Osteoblast (primary cell): ENCODE measurements around the gene CNST. TPM values are rescaled to one million over a fixed set of nuclear protein-coding genes. Genes with fewer than 3 reads are reported as not detected.

Experiments used
- DNase-seq: peaks from one replicate; pipeline ENCODE4 v3.0.0; 2011; ENCODE audit warnings: low spot score, mixed read lengths; ENCODE audit not compliant: insufficient read length; ENCODE audit errors: missing footprints
- H2AFZ ChIP-seq: 2 replicates; pipeline ENCODE4 v1.6.0; 2011; ENCODE audit warnings: mild to moderate bottlenecking, low read length
- H3K27ac ChIP-seq: 2 replicates; pipeline ENCODE4 v1.5.1; 2011; ENCODE audit warnings: mild to moderate bottlenecking, low read depth, low read length, moderate library complexity
- H3K27me3 ChIP-seq: 2 replicates; pipeline ENCODE4 v1.6.0; 2012; ENCODE audit warnings: mild to moderate bottlenecking, control low read depth, inconsistent platforms, low read length, moderate library complexity; ENCODE audit not compliant: insufficient read depth
- H3K36me3 ChIP-seq: 2 replicates; pipeline ENCODE4 v1.5.1; 2011; ENCODE audit warnings: mild to moderate bottlenecking, low read length, control low read depth, moderate library complexity; ENCODE audit not compliant: insufficient read depth
- H3K4me1 ChIP-seq: 2 replicates; pipeline ENCODE4 v1.5.1; 2011; ENCODE audit warnings: mild to moderate bottlenecking, low read length, control low read depth, moderate library complexity; ENCODE audit not compliant: insufficient read depth
- H3K4me2 ChIP-seq: 2 replicates; pipeline ENCODE4 v1.6.0; 2011; ENCODE audit warnings: mild to moderate bottlenecking, low read length; ENCODE audit not compliant: insufficient read depth
- H3K4me3 ChIP-seq: fragments of 200-600 bp; sonication (generic); 3 replicates; pipeline ENCODE4 v1.5.1; 2012; ENCODE audit warnings: mild to moderate bottlenecking, low read length, inconsistent platforms; ENCODE audit not compliant: insufficient read depth
- H3K79me2 ChIP-seq: 2 replicates; pipeline ENCODE4 v1.6.0; 2012; ENCODE audit warnings: mild to moderate bottlenecking, low read length, control low read depth, inconsistent platforms; ENCODE audit not compliant: insufficient read depth
- H3K9me3 ChIP-seq: 2 replicates; pipeline ENCODE4 v1.5.1; 2011; ENCODE audit warnings: low read depth, low read length, control low read depth
- H4K20me1 ChIP-seq: 2 replicates; pipeline ENCODE4 v1.6.0; 2012; ENCODE audit warnings: mild to moderate bottlenecking, low read length, control low read depth; ENCODE audit not compliant: insufficient read depth
- total RNA-seq: library from RNA; depleted of rRNA; stranded (reverse); fragments of >200 nt; gene quantifications from 2 replicates; pipeline ENCODE4 v1.2.3, GENCODE V29; 2012
- TF ChIP-seq, protein P1 (sequence below): IDR thresholded peaks from 2 replicates; pipeline ENCODE4 v1.5.1; 2011; ENCODE audit warnings: mild to moderate bottlenecking, low read depth, low read length, moderate library complexity; ENCODE audit errors: extremely low read depth

CNST gene
- total RNA-seq, 1 donor: 25.7 TPM

DNA sequence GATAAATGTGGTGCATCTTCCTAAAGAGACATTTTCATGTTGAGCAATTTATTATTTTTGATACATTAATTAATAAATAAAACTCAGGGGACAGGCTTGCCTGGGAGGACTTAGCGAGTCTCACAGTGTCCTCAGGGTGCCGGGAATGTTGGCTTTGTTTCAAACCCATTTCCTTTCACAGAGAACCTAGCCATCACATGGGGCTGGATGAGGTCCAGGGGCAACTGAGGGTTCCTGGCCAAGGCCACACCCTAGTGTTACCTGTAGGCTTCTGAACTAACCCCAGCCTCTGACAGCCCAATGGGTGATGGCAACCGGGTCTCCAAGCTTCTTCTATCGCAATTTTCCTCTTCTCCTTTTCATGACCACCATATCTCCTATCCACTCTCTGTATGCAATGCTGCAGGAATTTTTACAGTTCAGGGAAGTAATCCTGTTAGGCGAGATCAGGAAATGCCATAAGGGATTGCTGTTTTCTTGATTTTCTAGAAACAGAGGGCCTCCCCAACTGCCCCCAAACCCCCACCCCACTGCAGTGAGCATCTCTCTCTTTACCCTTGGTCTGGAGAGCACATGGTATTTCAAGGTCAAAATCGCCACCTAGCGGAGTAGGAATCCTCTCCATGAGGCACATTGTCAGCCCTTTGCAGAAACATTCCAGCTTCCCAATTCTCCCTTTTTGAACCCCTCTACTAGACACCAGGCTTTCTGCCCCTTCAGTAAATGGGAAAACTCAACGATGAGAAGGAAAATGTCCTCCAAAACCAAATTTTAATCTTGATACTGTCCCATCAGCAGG lies 37.1 kb upstream of the CNST start:
- TF ChIP-seq, protein P1, sequence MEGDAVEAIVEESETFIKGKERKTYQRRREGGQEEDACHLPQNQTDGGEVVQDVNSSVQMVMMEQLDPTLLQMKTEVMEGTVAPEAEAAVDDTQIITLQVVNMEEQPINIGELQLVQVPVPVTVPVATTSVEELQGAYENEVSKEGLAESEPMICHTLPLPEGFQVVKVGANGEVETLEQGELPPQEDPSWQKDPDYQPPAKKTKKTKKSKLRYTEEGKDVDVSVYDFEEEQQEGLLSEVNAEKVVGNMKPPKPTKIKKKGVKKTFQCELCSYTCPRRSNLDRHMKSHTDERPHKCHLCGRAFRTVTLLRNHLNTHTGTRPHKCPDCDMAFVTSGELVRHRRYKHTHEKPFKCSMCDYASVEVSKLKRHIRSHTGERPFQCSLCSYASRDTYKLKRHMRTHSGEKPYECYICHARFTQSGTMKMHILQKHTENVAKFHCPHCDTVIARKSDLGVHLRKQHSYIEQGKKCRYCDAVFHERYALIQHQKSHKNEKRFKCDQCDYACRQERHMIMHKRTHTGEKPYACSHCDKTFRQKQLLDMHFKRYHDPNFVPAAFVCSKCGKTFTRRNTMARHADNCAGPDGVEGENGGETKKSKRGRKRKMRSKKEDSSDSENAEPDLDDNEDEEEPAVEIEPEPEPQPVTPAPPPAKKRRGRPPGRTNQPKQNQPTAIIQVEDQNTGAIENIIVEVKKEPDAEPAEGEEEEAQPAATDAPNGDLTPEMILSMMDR: no peak
- no peaks in the 10 kb centered on the region for H3K36me3 ChIP-seq

GRCh38 chr1:246530482-246530881 lies 35.8 kb upstream of the CNST start:
- H3K27me3 ChIP-seq: peaks cover 9% of the 10 kb centered on the region
- DNase-seq: no peak
- no peak overlapping the region for H2AFZ ChIP-seq
- no peaks in the 10 kb centered on the region for H3K79me2 ChIP-seq
- no peak overlapping the region for H3K4me2 ChIP-seq
- H3K27ac ChIP-seq: no peak overlapping the region
- no peaks in the 10 kb centered on the region for H3K36me3 ChIP-seq
- no peaks in the 10 kb centered on the region for H4K20me1 ChIP-seq
- TF ChIP-seq, protein P1: no peak
- no peak overlapping the region for H3K4me3 ChIP-seq
- H3K4me1 ChIP-seq: no peaks in the 10 kb centered on the region
- peaks cover 4% of the 10 kb centered on the region for H3K9me3 ChIP-seq

More for the DNA sequence above, 37.1 kb upstream of the CNST start:
- no peak for DNase-seq
- H3K27me3 ChIP-seq: peaks cover 6% of the 10 kb centered on the region
- no peak overlapping the region for H2AFZ ChIP-seq
- H4K20me1 ChIP-seq: no peaks in the 10 kb centered on the region
- H3K79me2 ChIP-seq: no peaks in the 10 kb centered on the region
- no peaks in the 10 kb centered on the region for H3K4me1 ChIP-seq
- no peak overlapping the region for H3K4me2 ChIP-seq
- no peak overlapping the region for H3K4me3 ChIP-seq
- no peak overlapping the region for H3K27ac ChIP-seq
- H3K9me3 ChIP-seq: peaks cover 4% of the 10 kb centered on the region

GRCh38 chr1:246532519-246532918 lies 33.7 kb upstream of the CNST start:
- H3K36me3 ChIP-seq: no peaks in the 10 kb centered on the region
- peaks cover 4% of the 10 kb centered on the region for H3K9me3 ChIP-seq
- no peaks in the 10 kb centered on the region for H3K79me2 ChIP-seq
- no peak overlapping the region for H2AFZ ChIP-seq
- no peak overlapping the region for H3K4me3 ChIP-seq
- no peaks in the 10 kb centered on the region for H3K4me1 ChIP-seq
- TF ChIP-seq, protein P1: peak; percentile 32
- peaks cover 9% of the 10 kb centered on the region for H3K27me3 ChIP-seq
- H3K4me2 ChIP-seq: no peak overlapping the region
- no peak overlapping the region for H3K27ac ChIP-seq
- DNase-seq: no peak
- H4K20me1 ChIP-seq: no peaks in the 10 kb centered on the region

DNA sequence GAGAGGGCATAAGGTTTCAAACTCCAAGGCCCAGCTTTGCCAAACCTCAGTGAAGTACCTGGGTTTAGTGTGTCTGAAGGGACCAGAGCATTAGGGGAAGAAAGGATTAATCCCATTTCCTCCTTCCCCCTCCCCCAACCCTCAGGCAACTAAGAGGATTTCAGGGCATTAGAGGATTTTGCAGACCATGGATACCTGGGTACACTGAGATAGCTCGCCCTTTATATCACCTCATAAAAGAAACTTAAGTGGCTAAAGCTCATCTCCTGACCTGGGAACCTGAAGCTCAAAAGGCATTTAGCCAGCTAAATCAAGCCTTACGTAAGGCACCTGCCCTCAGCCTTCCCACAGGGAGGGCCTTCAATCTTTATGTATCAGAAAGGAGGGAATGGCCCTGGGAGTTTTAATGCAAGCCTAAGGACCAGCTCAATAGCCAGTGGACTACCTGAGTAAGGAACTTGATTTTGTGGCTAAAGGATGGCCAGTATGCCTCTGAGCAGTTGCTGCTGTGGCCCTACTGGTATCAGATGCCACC lies 32.8 kb upstream of the CNST start:
- H3K79me2 ChIP-seq: no peaks in the 10 kb centered on the region
- no peak for DNase-seq
- H3K4me2 ChIP-seq: no peak overlapping the region
- TF ChIP-seq, protein P1: no peak
- no peak overlapping the region for H2AFZ ChIP-seq
- no peak overlapping the region for H3K27ac ChIP-seq
- H3K36me3 ChIP-seq: no peaks in the 10 kb centered on the region
- peaks cover 9% of the 10 kb centered on the region for H3K27me3 ChIP-seq
- no peak overlapping the region for H3K4me3 ChIP-seq
- H3K9me3 ChIP-seq: peaks cover 4% of the 10 kb centered on the region
- no peaks in the 10 kb centered on the region for H4K20me1 ChIP-seq
- H3K4me1 ChIP-seq: no peaks in the 10 kb centered on the region
